AG10803 (cell line): Measurements from ENCODE around the gene CD300A.
A peak's percentile ranks its signal among the peaks of the same experiment; 100 is the strongest.

Experiments used
- DNase-seq: peaks from one replicate; pipeline ENCODE4 v3.0.0; 2010; ENCODE audit warnings: low read depth
- H3K4me3 ChIP-seq: 2 replicates; pipeline ENCODE4 v1.5.1; 2011; ENCODE audit warnings: mild to moderate bottlenecking, low read length, control low read depth
- CTCF ChIP-seq: conservative IDR thresholded peaks from 2 replicates; pipeline ENCODE4 v1.5.1; 2011; ENCODE audit warnings: mild to moderate bottlenecking, low read length, control low read depth, inconsistent platforms

CD300A gene

GRCh38 chr17:74455821-74456220 is 10.6 kb upstream of the CD300A start:
- no peak overlapping the region for H3K4me3 ChIP-seq
- DNase-seq: no peak
- no peak for TF ChIP-seq CTCF

GRCh38 chr17:74457146-74457819 is 9.2 kb upstream of the CD300A start:
- DNase-seq: peak; percentile 45
- peak; percentile 87 for TF ChIP-seq CTCF
- H3K4me3 ChIP-seq: no peak overlapping the region

- no peak for DNase-seq
- no peak overlapping the region for H3K4me3 ChIP-seq
- no peak for TF ChIP-seq CTCF
Measured at GRCh38 chr17:74457820-74458166, 8.6 kb upstream of the CD300A start.

GRCh38 chr17:74458835-74459234 is 7.6 kb upstream of the CD300A start:
- TF ChIP-seq CTCF: no peak
- no peak for DNase-seq
- no peak overlapping the region for H3K4me3 ChIP-seq

- no peak for DNase-seq
- no peak for TF ChIP-seq CTCF
- H3K4me3 ChIP-seq: no peak overlapping the region
Measured at GRCh38 chr17:74459622-74460021, 6.8 kb upstream of the CD300A start.

GRCh38 chr17:74460241-74460640 is 6.2 kb upstream of the CD300A start:
- no peak for DNase-seq
- TF ChIP-seq CTCF: no peak
- H3K4me3 ChIP-seq: no peak overlapping the region

- DNase-seq: no peak
- TF ChIP-seq CTCF: no peak
- H3K4me3 ChIP-seq: no peak overlapping the region
Measured at GRCh38 chr17:74460996-74461395, 5.4 kb upstream of the CD300A start.
